ENCODE results near the gene RACGAP1. TPM values are rescaled to one million over a fixed set of nuclear protein-coding genes. Genes with fewer than 3 reads are reported as not detected.

RACGAP1 gene
- 100 to 1,000 TPM; 132 to 145 TPM for total RNA-seq

- peak; percentile 99 for ATAC-seq (replicated peaks)
- Mint-ChIP-seq H3K27ac (peak within 1 kb of the TSS; percentile 86), H3K36me3 (ENCODE audit: low read depth) (peaks cover 28% of the 10 kb centered on the region), H3K4me3 (peak within 1 kb of the TSS; percentile 85), H3K4me1 (peaks cover 11% of the 10 kb centered on the region), H3K9me3 (peaks cover 3% of the 10 kb centered on the region), H3K27me3 (no peaks in the 10 kb centered on the region)
These were observed at the start of gene RACGAP1 for GRCh38 chr12:50025187-50026059. Gene RACGAP1 (minus strand): TSS chr12:50025494. CDS start chr12:50016715, 8,779 bp downstream.

DNA sequence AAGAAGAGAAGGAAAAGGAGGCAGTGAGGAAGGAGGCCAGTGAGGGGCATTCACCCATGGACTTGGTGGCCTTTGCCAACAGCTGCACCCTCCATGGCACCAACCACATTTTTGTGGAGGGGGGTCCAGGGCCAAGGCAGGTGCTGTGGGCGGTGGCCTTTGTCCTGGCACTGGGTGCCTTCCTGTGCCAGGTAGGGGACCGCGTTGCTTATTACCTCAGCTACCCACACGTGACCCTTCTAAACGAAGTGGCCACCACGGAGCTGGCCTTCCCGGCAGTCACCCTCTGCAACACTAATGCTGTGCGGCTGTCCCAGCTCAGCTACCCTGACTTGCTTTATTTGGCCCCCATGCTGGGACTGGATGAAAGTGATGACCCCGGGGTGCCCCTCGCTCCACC lies 48.4 kb upstream of the RACGAP1 start:
- no peak for ATAC-seq (replicated peaks)
- Mint-ChIP-seq H3K36me3 (ENCODE audit: low read depth) (no peaks in the 10 kb centered on the region), H3K9me3 (no peaks in the 10 kb centered on the region), H3K4me1 (no peaks in the 10 kb centered on the region), H3K27me3 (no peaks in the 10 kb centered on the region), H3K4me3 (no peak overlapping the region), H3K27ac (no peak overlapping the region)

- Mint-ChIP-seq H3K27ac (no peak overlapping the region), H3K4me3 (no peak overlapping the region), H3K4me1 (no peaks in the 10 kb centered on the region), H3K27me3 (no peaks in the 10 kb centered on the region), H3K9me3 (no peaks in the 10 kb centered on the region), H3K36me3 (ENCODE audit: low read depth) (no peaks in the 10 kb centered on the region)
- no peak for ATAC-seq (replicated peaks)
These were observed 47.9 kb upstream of the RACGAP1 start for GRCh38 chr12:50073206-50073605.

DNA sequence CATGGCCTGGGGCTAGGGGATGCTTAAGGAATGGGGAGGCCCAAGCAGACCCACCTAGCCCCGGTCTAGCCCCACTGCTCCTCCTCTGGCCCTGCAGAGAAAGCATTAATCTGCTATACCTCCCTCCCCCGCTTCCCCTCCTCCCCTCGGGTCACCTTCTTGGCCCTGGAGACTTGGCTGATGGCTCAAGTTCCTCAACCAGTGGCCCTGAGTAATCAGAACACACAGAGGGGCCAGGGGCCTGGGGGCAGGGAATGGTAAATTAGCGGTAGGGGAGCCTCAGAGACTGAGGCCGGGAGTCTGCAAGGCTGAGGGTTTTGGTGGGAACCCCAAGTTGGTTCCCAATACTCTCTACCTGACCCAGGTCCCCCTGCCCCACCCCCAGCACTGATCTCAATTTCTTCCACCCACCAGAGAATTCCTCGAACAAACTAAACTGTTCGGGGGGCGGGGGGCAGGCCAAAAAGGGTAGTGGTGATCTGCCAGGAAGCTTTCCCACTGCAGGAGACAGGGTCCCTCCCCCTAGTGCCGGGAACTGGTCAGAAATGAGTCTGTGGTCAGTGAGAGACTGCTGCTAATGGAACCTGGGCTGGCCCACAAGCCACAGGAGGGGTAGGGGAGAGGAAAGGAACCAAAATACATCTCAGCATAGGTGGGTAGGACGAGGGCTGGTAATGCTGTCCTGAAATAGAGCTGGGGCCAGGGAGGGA lies 47.1 kb upstream of the RACGAP1 start:
- no peaks in the 10 kb centered on the region for H3K27me3 Mint-ChIP-seq
- no peak overlapping the region for H3K4me3 Mint-ChIP-seq
- no peaks in the 10 kb centered on the region for H3K4me1 Mint-ChIP-seq
- no peaks in the 10 kb centered on the region for H3K36me3 Mint-ChIP-seq (ENCODE audit: low read depth)
- H3K9me3 Mint-ChIP-seq, result no peaks in the 10 kb centered on the region
- ATAC-seq (replicated peaks), result no peak
- H3K27ac Mint-ChIP-seq, result no peak overlapping the region

- ATAC-seq (replicated peaks), result peak; percentile 63
- Mint-ChIP-seq H3K9me3 (no peaks in the 10 kb centered on the region), H3K4me3 (no peak overlapping the region), H3K36me3 (ENCODE audit: low read depth) (no peaks in the 10 kb centered on the region), H3K27ac (no peak overlapping the region), H3K27me3 (no peaks in the 10 kb centered on the region), H3K4me1 (no peaks in the 10 kb centered on the region)
These were observed 45.2 kb upstream of the RACGAP1 start for GRCh38 chr12:50070314-50071060.

GRCh38 chr12:50069539-50069938 lies 44.2 kb upstream of the RACGAP1 start:
- Mint-ChIP-seq H3K27ac (no peak overlapping the region), H3K27me3 (peaks cover 1% of the 10 kb centered on the region)

GRCh38 chr12:50069069-50069468 lies 43.8 kb upstream of the RACGAP1 start:
- ATAC-seq (replicated peaks), result no peak
- no peaks in the 10 kb centered on the region for H3K36me3 Mint-ChIP-seq (ENCODE audit: low read depth)
- no peaks in the 10 kb centered on the region for H3K4me1 Mint-ChIP-seq
- H3K27me3 Mint-ChIP-seq, result peaks cover 5% of the 10 kb centered on the region
- H3K4me3 Mint-ChIP-seq, result no peak overlapping the region
- H3K9me3 Mint-ChIP-seq, result no peaks in the 10 kb centered on the region
- H3K27ac Mint-ChIP-seq, result no peak overlapping the region

More at GRCh38 chr12:50069539-50069938, 44.2 kb upstream of the RACGAP1 start:
- H3K9me3 Mint-ChIP-seq, result no peaks in the 10 kb centered on the region
- H3K36me3 Mint-ChIP-seq (ENCODE audit: low read depth), result no peaks in the 10 kb centered on the region
- no peaks in the 10 kb centered on the region for H3K4me1 Mint-ChIP-seq
- no peak for ATAC-seq (replicated peaks)
- H3K4me3 Mint-ChIP-seq, result no peak overlapping the region

DNA sequence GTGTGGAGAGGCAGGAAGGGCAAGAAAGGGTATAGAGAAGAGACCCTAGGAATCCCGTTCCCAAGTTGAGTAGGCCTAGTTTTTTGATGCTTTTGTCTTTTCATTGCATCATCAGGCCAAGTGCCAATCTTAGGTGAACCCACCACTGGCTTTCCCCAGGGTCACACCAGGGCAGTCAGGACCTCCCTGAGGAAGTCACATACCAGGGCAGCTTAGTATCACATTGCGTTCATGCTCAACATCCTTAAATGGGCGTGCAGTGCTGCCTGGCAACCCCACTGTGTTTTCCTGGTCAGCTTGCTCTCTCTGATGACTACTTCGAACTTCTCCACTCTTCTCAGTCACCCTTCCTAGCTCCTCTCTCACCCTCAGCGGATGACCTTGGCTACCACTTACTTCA lies 41.1 kb upstream of the RACGAP1 start:
- Mint-ChIP-seq H3K27me3 (peaks cover 12% of the 10 kb centered on the region), H3K4me1 (no peaks in the 10 kb centered on the region), H3K36me3 (ENCODE audit: low read depth) (no peaks in the 10 kb centered on the region), H3K4me3 (no peak overlapping the region), H3K27ac (no peak overlapping the region), H3K9me3 (no peaks in the 10 kb centered on the region)
- no peak for ATAC-seq (replicated peaks)

- Mint-ChIP-seq H3K27ac (no peak overlapping the region), H3K4me3 (no peak overlapping the region), H3K36me3 (ENCODE audit: low read depth) (no peaks in the 10 kb centered on the region), H3K4me1 (no peaks in the 10 kb centered on the region), H3K27me3 (peaks cover 16% of the 10 kb centered on the region), H3K9me3 (no peaks in the 10 kb centered on the region)
- ATAC-seq (replicated peaks), result no peak
These were observed 40.5 kb upstream of the RACGAP1 start for GRCh38 chr12:50065726-50066310.

DNA sequence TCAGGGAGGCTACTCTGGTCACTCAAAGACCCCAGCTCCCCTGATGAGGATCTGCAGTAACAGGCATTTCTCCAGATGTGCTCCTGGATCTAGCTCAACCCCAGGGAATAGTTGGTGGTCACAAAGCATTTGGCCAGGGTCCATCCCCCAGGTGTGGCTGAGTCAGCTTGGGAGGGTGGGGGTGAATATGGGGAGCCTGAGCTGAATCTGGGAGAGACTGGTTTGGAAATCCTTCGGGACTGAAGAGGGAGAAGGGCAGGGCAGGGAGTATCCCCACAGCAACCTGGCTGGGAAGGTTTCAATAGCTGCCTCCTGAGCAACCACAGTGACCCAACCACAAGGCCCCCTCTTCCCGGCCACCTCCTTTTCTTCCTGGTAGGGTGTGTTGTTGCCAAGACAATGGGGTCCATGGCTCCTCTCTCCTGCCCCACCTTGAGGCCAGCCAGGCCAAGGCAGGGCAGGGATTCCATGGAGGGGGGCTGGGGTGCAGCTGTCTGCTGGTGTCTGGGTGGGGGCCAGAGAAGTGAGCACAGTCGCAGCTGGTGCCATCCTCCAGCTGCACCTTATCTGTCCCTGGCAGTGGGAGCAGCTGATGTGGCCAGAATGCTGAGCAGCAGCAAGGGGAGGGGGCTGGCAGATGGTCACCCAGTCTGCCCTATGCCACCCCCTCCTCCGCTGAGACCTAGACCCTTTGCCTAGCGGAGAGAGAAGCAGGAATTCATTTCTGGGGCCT lies 37.6 kb upstream of the RACGAP1 start:
- no peak for ATAC-seq (replicated peaks)
- H3K27ac Mint-ChIP-seq, result no peak overlapping the region
- H3K9me3 Mint-ChIP-seq, result no peaks in the 10 kb centered on the region
- H3K4me3 Mint-ChIP-seq, result no peak overlapping the region
- no peaks in the 10 kb centered on the region for H3K4me1 Mint-ChIP-seq
- peaks cover 19% of the 10 kb centered on the region for H3K27me3 Mint-ChIP-seq
- H3K36me3 Mint-ChIP-seq (ENCODE audit: low read depth), result no peaks in the 10 kb centered on the region

DNA sequence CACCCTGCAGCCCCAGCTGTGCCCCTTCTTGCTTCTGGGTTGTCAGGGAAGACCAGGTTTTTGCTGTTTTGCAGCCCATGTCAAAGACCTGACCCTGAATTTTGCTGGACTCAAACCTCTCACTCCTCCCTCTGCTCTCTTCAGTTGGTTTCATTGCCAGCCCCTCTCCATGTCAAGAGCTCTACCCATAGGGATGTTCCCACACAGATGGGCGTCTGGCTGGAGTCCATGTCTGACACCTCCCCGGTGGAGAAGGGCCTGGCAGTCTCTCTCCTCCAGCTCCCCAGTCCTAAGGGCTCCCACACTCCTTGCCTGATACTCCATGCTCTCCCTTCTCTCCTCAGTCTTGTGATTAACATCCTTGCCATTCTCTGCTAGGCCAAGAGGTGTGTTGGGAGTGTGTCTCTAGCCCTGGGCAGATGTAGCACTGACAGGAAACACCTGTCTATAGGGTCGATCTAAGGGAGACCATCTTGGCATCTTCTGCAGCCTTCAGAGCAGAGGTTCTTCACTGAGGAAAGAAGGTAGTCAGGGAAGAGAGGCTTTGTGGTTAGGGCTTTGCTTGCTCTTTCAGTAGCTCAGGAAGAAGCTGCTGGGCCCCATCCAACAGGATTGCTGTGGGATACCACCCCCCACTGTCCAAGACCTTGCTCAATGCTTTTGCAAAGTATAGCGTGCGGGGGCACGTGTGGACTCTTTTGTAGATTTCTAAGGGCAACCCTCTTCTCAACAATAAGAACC lies 36.8 kb upstream of the RACGAP1 start:
- no peak for ATAC-seq (replicated peaks)
- Mint-ChIP-seq H3K27ac (no peak overlapping the region), H3K4me1 (peaks cover 2% of the 10 kb centered on the region), H3K4me3 (no peak overlapping the region), H3K27me3 (peaks cover 21% of the 10 kb centered on the region), H3K36me3 (ENCODE audit: low read depth) (no peaks in the 10 kb centered on the region), H3K9me3 (no peaks in the 10 kb centered on the region)

- Mint-ChIP-seq H3K27me3 (peaks cover 30% of the 10 kb centered on the region), H3K9me3 (no peaks in the 10 kb centered on the region), H3K36me3 (ENCODE audit: low read depth) (no peaks in the 10 kb centered on the region), H3K27ac (no peak overlapping the region), H3K4me1 (peaks cover 11% of the 10 kb centered on the region), H3K4me3 (no peak overlapping the region)
- ATAC-seq (replicated peaks), result no peak
These were observed 35.9 kb upstream of the RACGAP1 start for GRCh38 chr12:50061171-50061570.

DNA sequence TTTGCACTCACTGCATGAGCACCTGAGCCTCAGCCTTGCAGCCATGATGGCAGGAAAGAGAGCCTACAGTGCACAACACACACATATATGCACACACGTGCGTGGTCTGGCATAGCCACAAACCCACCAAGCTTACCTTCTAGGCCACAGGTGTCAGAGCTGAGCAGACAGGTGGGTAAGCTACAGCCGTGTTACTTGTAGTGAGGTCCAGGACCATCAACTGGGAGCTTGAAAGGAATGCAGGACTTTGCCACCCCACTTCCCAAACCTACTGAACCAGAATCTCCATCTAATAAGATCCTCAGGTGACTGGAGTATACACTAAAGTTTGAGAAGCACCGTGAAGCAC lies 34.8 kb upstream of the RACGAP1 start:
- no peak overlapping the region for H3K27ac Mint-ChIP-seq
- H3K9me3 Mint-ChIP-seq, result no peaks in the 10 kb centered on the region
- H3K4me3 Mint-ChIP-seq, result no peak overlapping the region
- no peak for ATAC-seq (replicated peaks)
- peaks cover 37% of the 10 kb centered on the region for H3K27me3 Mint-ChIP-seq
- peaks cover 19% of the 10 kb centered on the region for H3K4me1 Mint-ChIP-seq
- no peaks in the 10 kb centered on the region for H3K36me3 Mint-ChIP-seq (ENCODE audit: low read depth)

All from activated T-helper 17 cell treated with anti-CD3 and anti-CD28 coated beads, Interleukin-2, amount 50 U/mL, for 72 hours (primary cell).